CD14-positive monocyte (primary cell): ENCODE data around the gene RELN. TPM values are rescaled to one million over a fixed set of nuclear protein-coding genes. Genes with fewer than 3 reads are reported as not detected.

ENCODE experiments used
- DNase-seq, 3 donors: peaks; one replicate each; pipeline ENCODE4 v3.0.0-alpha.2; 2011 to 2022
- H2AFZ ChIP-seq: 2 replicates; pipeline ENCODE4 v1.6.0; 2012; ENCODE audit warnings: mild to moderate bottlenecking, low read depth, low read length, inconsistent platforms; ENCODE audit not compliant: insufficient read depth, poor library complexity, severe bottlenecking
- H3K27ac ChIP-seq, 2 donors: 1 replicate in 1 of 2; 2 replicates in 1 of 2; pipeline ENCODE4 v1.5.1; 2012 to 2013; ENCODE audit warnings: low read length in 2 of 2, control low read depth in 1 of 2, inconsistent platforms in 1 of 2, low read depth in 1 of 2, mild to moderate bottlenecking in 1 of 2
- H3K27me3 ChIP-seq, 2 donors: one replicate each; pipeline versions ENCODE4 v1.6.0 to v1.6.1; 2011 to 2013; ENCODE audit warnings: low read length in 2 of 2; ENCODE audit not compliant: control insufficient read depth in 2 of 2, insufficient read depth in 2 of 2
- H3K36me3 ChIP-seq, 2 donors: replicated peaks in 1 of 2; 1 replicate in 1 of 2; 2 replicates in 1 of 2; pipeline versions ENCODE4 v1.5.1 to v1.6.1; 2012 to 2013; ENCODE audit warnings: low read length in 2 of 2, control low read depth in 1 of 2, inconsistent platforms in 1 of 2, mild to moderate bottlenecking in 1 of 2; ENCODE audit not compliant: insufficient read depth in 2 of 2, control insufficient read depth in 1 of 2
- H3K4me1 ChIP-seq, 2 donors: 1 replicate in 1 of 2; 2 replicates in 1 of 2; pipeline versions ENCODE4 v1.5.1 to v1.6.1; 2012 to 2013; ENCODE audit warnings: low read length in 2 of 2, control low read depth in 1 of 2, inconsistent platforms in 1 of 2, mild to moderate bottlenecking in 1 of 2, moderate library complexity in 1 of 2; ENCODE audit not compliant: insufficient read depth in 2 of 2, control insufficient read depth in 1 of 2
- H3K4me2 ChIP-seq: replicated peaks from 2 replicates; pipeline ENCODE3; 2012; ENCODE audit warnings: low read length, moderate library complexity, mild to moderate bottlenecking; ENCODE audit not compliant: poor library complexity, severe bottlenecking; ENCODE audit errors: extremely low read depth
- H3K4me3 ChIP-seq, 3 experiments: fragments of 200-600 bp in 1 of 3; sonication (generic) in 1 of 3; replicated peaks in 1 of 3; 1 replicate in 2 of 3; 2 replicates in 1 of 3; pipeline ENCODE4 v1.5.1; 2011 to 2013; ENCODE audit warnings: low read length in 3 of 3, mild to moderate bottlenecking in 3 of 3, control low read depth in 2 of 3, low read depth in 2 of 3, inconsistent platforms in 1 of 3, moderate library complexity in 1 of 3
- H3K79me2 ChIP-seq: 2 replicates; pipeline ENCODE4 v1.6.0; 2012; ENCODE audit warnings: mild to moderate bottlenecking, control low read depth, inconsistent platforms, low read length, moderate library complexity; ENCODE audit not compliant: insufficient read depth
- H3K9ac ChIP-seq: 2 replicates; pipeline ENCODE4 v1.6.0; 2017; ENCODE audit warnings: low read length, mild to moderate bottlenecking; ENCODE audit not compliant: insufficient read depth, poor library complexity, severe bottlenecking
- H3K9me3 ChIP-seq, 2 donors: replicated peaks in 1 of 2; 1 replicate in 1 of 2; 2 replicates in 1 of 2; pipeline versions ENCODE4 v1.5.1 to v1.6.1; 2012 to 2013; ENCODE audit warnings: low read length in 2 of 2, control low read depth in 1 of 2; ENCODE audit not compliant: control insufficient read depth in 1 of 2, insufficient read depth in 1 of 2
- H4K20me1 ChIP-seq: 2 replicates; pipeline ENCODE4 v1.6.0; 2012; ENCODE audit warnings: mild to moderate bottlenecking, low read length, control low read depth, moderate library complexity; ENCODE audit not compliant: insufficient read depth
- H3K27ac Mint-ChIP-seq, 7 donors: one replicate each; pipeline ENCODE4 v1.8.0; 2020; ENCODE audit warnings: mild to moderate bottlenecking in 7 of 7, mixed read lengths in 7 of 7, moderate library complexity in 6 of 7, inconsistent platforms in 2 of 7
- H3K27me3 Mint-ChIP-seq, 3 donors: one replicate each; pipeline ENCODE4 v1.8.0; 2021 to 2022; ENCODE audit warnings: low read depth in 3 of 3, mild to moderate bottlenecking in 3 of 3, mixed read lengths in 3 of 3, moderate library complexity in 3 of 3, inconsistent platforms in 1 of 3
- H3K36me3 Mint-ChIP-seq, 2 donors: one replicate each; pipeline ENCODE4 v1.8.0; 2020; ENCODE audit warnings: mixed read lengths in 2 of 2, inconsistent platforms in 1 of 2, mild to moderate bottlenecking in 1 of 2
- H3K4me1 Mint-ChIP-seq: one replicate; pipeline ENCODE4 v1.8.0; 2020; ENCODE audit warnings: mild to moderate bottlenecking, mixed read lengths
- H3K4me3 Mint-ChIP-seq, 2 donors: one replicate each; pipeline ENCODE4 v1.8.0; 2020; ENCODE audit warnings: mild to moderate bottlenecking in 2 of 2, mixed read lengths in 2 of 2, moderate library complexity in 1 of 2
- H3K9me3 Mint-ChIP-seq, 7 donors: one replicate each; pipeline ENCODE4 v1.8.0; 2020 to 2022; ENCODE audit warnings: mixed read lengths in 7 of 7, mild to moderate bottlenecking in 6 of 7, moderate library complexity in 6 of 7, inconsistent platforms in 2 of 7
- CTCF ChIP-seq: fragments of 200-600 bp; IDR thresholded peaks from one replicate; pipeline ENCODE4 v1.8.0; 2022; ENCODE audit warnings: antibody characterized with exemption, mild to moderate bottlenecking
- WGBS: methylation state at CpG from one replicate; pipeline ENCODE4 v1.1.5; 2013; ENCODE audit warnings: missing lambda C conversion rate; ENCODE audit not compliant: insufficient coverage; 5-methylcytosine and 5-hydroxymethylcytosine counted together
- intact Hi-C, 2 donors: fragments of 100-400 bp; cut with micrococcal nuclease; formaldehyde crosslinking; loops; one replicate each; pipeline versions ENCODE4 v1.15.0 to v1.15.1; 2023
- polyA plus RNA-seq, 3 donors: library from polyadenylated mRNA; depleted of rRNA in 1 of 3; unstranded in 2 of 3; stranded (reverse) in 1 of 3; fragments of 300-500 nt in 2 of 3; fragments of >200 nt in 1 of 3; fragmentation: Illumina TruSeq in 2 of 3; gene quantifications; 1 replicate in 2 of 3; 2 replicates in 1 of 3; pipeline ENCODE4 v1.2.3, GENCODE V29; 2012 to 2021

The RELN gene
- polyA plus RNA-seq, 3 donors: not detected

GRCh38 chr7:103668279-103668941, 321.0 kb downstream of the RELN start:
- Mint-ChIP-seq H3K27ac (no peak overlapping the region), H3K27me3 (peaks cover 0 to 1% (median 0%) of the 10 kb centered on the region in 3 donors), H3K4me1 (no peaks in the 10 kb centered on the region), H3K4me3 (no peak overlapping the region), H3K36me3 (no peaks in the 10 kb centered on the region), H3K9me3 (peaks cover 0 to under 1% (median 0%) of the 10 kb centered on the region in 7 donors)
- H3K4me3 ChIP-seq: no peak overlapping the region
- no peak for DNase-seq
- H3K36me3 ChIP-seq: no peaks in the 10 kb centered on the region
- WGBS: no CpG with 5 or more reads among the region's 2 CpGs
- no peak for TF ChIP-seq CTCF
- H3K4me2 ChIP-seq: no peak overlapping the region
- H3K4me1 ChIP-seq: no peaks in the 10 kb centered on the region
- H3K27ac ChIP-seq: no peak overlapping the region
- H2AFZ ChIP-seq: no peak overlapping the region
- H3K27me3 ChIP-seq: no peaks in the 10 kb centered on the region
- intact Hi-C loops: no loop called here
- H3K9ac ChIP-seq: no peak overlapping the region
- no peaks in the 10 kb centered on the region for H3K79me2 ChIP-seq
- no peaks in the 10 kb centered on the region for H4K20me1 ChIP-seq
- H3K9me3 ChIP-seq: no peaks in the 10 kb centered on the region

GRCh38 chr7:103666326-103666725, 323.1 kb downstream of the RELN start:
- Mint-ChIP-seq H3K27me3 (peaks cover 0 to 2% (median 1%) of the 10 kb centered on the region in 3 donors), H3K9me3 (peaks cover 0 to 3% (median 0%) of the 10 kb centered on the region in 7 donors), H3K36me3 (no peaks in the 10 kb centered on the region), H3K4me1 (no peaks in the 10 kb centered on the region), H3K27ac (no peak overlapping the region), H3K4me3 (no peak overlapping the region)
- intact Hi-C loops: no loop called here
- no peak overlapping the region for H3K9ac ChIP-seq
- no CpG with 5 or more reads among the region's 1 CpG for WGBS
- H3K4me1 ChIP-seq: no peaks in the 10 kb centered on the region
- H3K27ac ChIP-seq: no peak overlapping the region
- no peak for TF ChIP-seq CTCF
- H3K27me3 ChIP-seq: no peaks in the 10 kb centered on the region
- no peaks in the 10 kb centered on the region for H3K36me3 ChIP-seq
- DNase-seq: no peak
- no peak overlapping the region for H3K4me3 ChIP-seq
- no peaks in the 10 kb centered on the region for H3K79me2 ChIP-seq
- H2AFZ ChIP-seq: no peak overlapping the region
- H3K9me3 ChIP-seq: no peaks in the 10 kb centered on the region
- no peaks in the 10 kb centered on the region for H4K20me1 ChIP-seq
- no peak overlapping the region for H3K4me2 ChIP-seq
